Upper lobe of right lung (tissue), 1 donor: ENCODE data around the gene BNC2. TPM values are rescaled to one million over a fixed set of nuclear protein-coding genes. Genes with fewer than 3 reads are reported as not detected.

Experiments used
- ATAC-seq: fragments of 200-7000 bp; cut with Tn5 transposase; one replicate; pipeline ENCODE4 v1.9.1; 2020; ENCODE audit warnings: mild to moderate bottlenecking, moderate library complexity
- DNase-seq: peaks from one replicate; pipeline ENCODE4 v3.0.0-alpha.2; 2020
- H3K27ac ChIP-seq: fragments of 200-600 bp; one replicate; pipeline ENCODE4 v1.8.0; 2022
- H3K27me3 ChIP-seq: fragments of 200-600 bp; one replicate; pipeline ENCODE4 v1.8.0; 2022; ENCODE audit warnings: mild to moderate bottlenecking
- H3K36me3 ChIP-seq: fragments of 200-600 bp; one replicate; pipeline ENCODE4 v1.8.0; 2022
- H3K4me1 ChIP-seq: fragments of 200-600 bp; one replicate; pipeline ENCODE4 v1.8.0; 2022
- H3K4me3 ChIP-seq: fragments of 200-600 bp; one replicate; pipeline ENCODE4 v1.8.0; 2022; ENCODE audit warnings: mild to moderate bottlenecking
- H3K9me3 ChIP-seq: fragments of 200-600 bp; one replicate; pipeline ENCODE4 v1.8.0; 2022
- CTCF ChIP-seq: fragments of 200-600 bp; IDR thresholded peaks from one replicate; pipeline ENCODE4 v1.8.0; 2022; ENCODE audit warnings: antibody characterized with exemption
- intact Hi-C: fragments of 100-400 bp; cut with DNase I; formaldehyde crosslinking; loops from one replicate; pipeline ENCODE4 v1.11.0; 2022
- total RNA-seq: library from RNA; stranded (reverse); fragmentation: NEBNext Ultra II Directional; extraction: Animal tissue kit (Norgen Biotek cat#: 25700); gene quantifications from one replicate; pipeline ENCODE4 v1.2.1, GENCODE V29; 2021
- donor health status: DM: no; HTN: yes; CAD: no; lungs with severe emphysema.

BNC2 gene
- total RNA-seq, 1 donor from 2014 or later, result 18.1 TPM

- Histone ChIP-seq H3K27me3 (no peaks in the 10 kb centered on the region), H3K9me3 (no peaks in the 10 kb centered on the region), H3K4me1 (no peaks in the 10 kb centered on the region), H3K36me3 (no peaks in the 10 kb centered on the region), H3K4me3 (no peak overlapping the region), H3K27ac (no peak overlapping the region)
- ATAC-seq, result no peak
- intact Hi-C loops, result no loop called here
- no peak for DNase-seq
- no peak for TF ChIP-seq CTCF
Observed at GRCh38 chr9:16710888-16711287, 159.6 kb downstream of the BNC2 start.

- Histone ChIP-seq H3K36me3 (no peaks in the 10 kb centered on the region), H3K27ac (no peak overlapping the region), H3K4me1 (no peaks in the 10 kb centered on the region), H3K27me3 (no peaks in the 10 kb centered on the region), H3K4me3 (no peak overlapping the region), H3K9me3 (no peaks in the 10 kb centered on the region)
- ATAC-seq (no peak), DNase-seq (no peak)
- intact Hi-C loops, result no loop called here
- no peak for TF ChIP-seq CTCF
Observed at GRCh38 chr9:16709924-16710323, 160.5 kb downstream of the BNC2 start.

GRCh38 chr9:16708656-16709435 is 161.6 kb downstream of the BNC2 start:
- H3K36me3 ChIP-seq, result no peaks in the 10 kb centered on the region
- H3K27ac ChIP-seq, result no peak overlapping the region
- DNase-seq (no peak), ATAC-seq (no peak)
- no peak for TF ChIP-seq CTCF
- peaks cover 2% of the 10 kb centered on the region for H3K4me1 ChIP-seq
- H3K4me3 ChIP-seq, result no peak overlapping the region
- H3K9me3 ChIP-seq, result no peaks in the 10 kb centered on the region
- H3K27me3 ChIP-seq, result no peaks in the 10 kb centered on the region
- intact Hi-C loops, result no loop called here

- Histone ChIP-seq H3K4me3 (peak overlapping the region; percentile 34), H3K4me1 (peaks cover 5% of the 10 kb centered on the region), H3K9me3 (no peaks in the 10 kb centered on the region), H3K27ac (peak overlapping the region; percentile 86), H3K36me3 (no peaks in the 10 kb centered on the region), H3K27me3 (no peaks in the 10 kb centered on the region)
- peak; percentile 76 for DNase-seq
- peak; percentile 93 for ATAC-seq
- no peak for TF ChIP-seq CTCF
- intact Hi-C loops, result no loop called here
Observed at GRCh38 chr9:16705111-16705604, 165.3 kb downstream of the BNC2 start.

GRCh38 chr9:16704116-16705110 is 166.1 kb downstream of the BNC2 start:
- ATAC-seq, result peak; percentile 53
- H3K9me3 ChIP-seq, result no peaks in the 10 kb centered on the region
- DNase-seq, result no peak
- intact Hi-C loops, result no loop called here
- no peaks in the 10 kb centered on the region for H3K36me3 ChIP-seq
- H3K27me3 ChIP-seq, result no peaks in the 10 kb centered on the region
- peak overlapping the region; percentile 34 for H3K4me3 ChIP-seq
- H3K4me1 ChIP-seq, result peaks cover 5% of the 10 kb centered on the region
- peak overlapping the region; percentile 86 for H3K27ac ChIP-seq
- TF ChIP-seq CTCF, result no peak
